LHCN-M2 (cell line): ENCODE data around the gene FABP1. TPM values are rescaled to one million over a fixed set of nuclear protein-coding genes. Genes with fewer than 3 reads are reported as not detected.

Experiments used
- DNase-seq: peaks from one replicate; pipeline ENCODE4 v3.0.0-alpha.2; 2012; ENCODE audit warnings: low read depth
- total RNA-seq: library from RNA; depleted of rRNA; stranded (reverse); fragments of >200 nt; gene quantifications from 2 replicates; pipeline ENCODE4 v1.2.3, GENCODE V29; 2014; rRNA removed

FABP1 gene
- total RNA-seq, 1 experiment from 2014 or later: not detected

GRCh38 chr2:88081924-88082608 is 45.8 kb downstream of the FABP1 start:
- DNase-seq: no peak

GRCh38 chr2:88080545-88080944 is 47.3 kb downstream of the FABP1 start:
- no peak for DNase-seq

- no peak for DNase-seq
These were observed 49.2 kb downstream of the FABP1 start for GRCh38 chr2:88078643-88079172.

GRCh38 chr2:88077080-88077479 is 50.8 kb downstream of the FABP1 start:
- no peak for DNase-seq

- DNase-seq: peak; percentile 79
These were observed 53.0 kb downstream of the FABP1 start for GRCh38 chr2:88074854-88075292.

- DNase-seq: no peak
These were observed 53.7 kb downstream of the FABP1 start for GRCh38 chr2:88074150-88074549.

Other genes starting within 250 kb of the FABP1 start
- not detected in 2 replicates for gene RNU2-63P, start 111.5 kb downstream of the FABP1 start, total RNA-seq
- 33.9 and 35.7 TPM in 2 replicates for gene KRCC1, start 72.3 kb downstream of the FABP1 start, total RNA-seq
- 0.45 and 1.6 TPM in 2 replicates for gene SMYD1, start 60.2 kb downstream of the FABP1 start, total RNA-seq
- 3.5 and 6.1 TPM in 2 replicates for gene THNSL2, start 42.3 kb upstream of the FABP1 start, total RNA-seq